ENCODE data around the gene DSCAML1. TPM values are rescaled to one million over a fixed set of nuclear protein-coding genes. Genes with fewer than 3 reads are reported as not detected.

Gene DSCAML1
- total RNA-seq, 1 donor from 2014 or later: not detected

DNA sequence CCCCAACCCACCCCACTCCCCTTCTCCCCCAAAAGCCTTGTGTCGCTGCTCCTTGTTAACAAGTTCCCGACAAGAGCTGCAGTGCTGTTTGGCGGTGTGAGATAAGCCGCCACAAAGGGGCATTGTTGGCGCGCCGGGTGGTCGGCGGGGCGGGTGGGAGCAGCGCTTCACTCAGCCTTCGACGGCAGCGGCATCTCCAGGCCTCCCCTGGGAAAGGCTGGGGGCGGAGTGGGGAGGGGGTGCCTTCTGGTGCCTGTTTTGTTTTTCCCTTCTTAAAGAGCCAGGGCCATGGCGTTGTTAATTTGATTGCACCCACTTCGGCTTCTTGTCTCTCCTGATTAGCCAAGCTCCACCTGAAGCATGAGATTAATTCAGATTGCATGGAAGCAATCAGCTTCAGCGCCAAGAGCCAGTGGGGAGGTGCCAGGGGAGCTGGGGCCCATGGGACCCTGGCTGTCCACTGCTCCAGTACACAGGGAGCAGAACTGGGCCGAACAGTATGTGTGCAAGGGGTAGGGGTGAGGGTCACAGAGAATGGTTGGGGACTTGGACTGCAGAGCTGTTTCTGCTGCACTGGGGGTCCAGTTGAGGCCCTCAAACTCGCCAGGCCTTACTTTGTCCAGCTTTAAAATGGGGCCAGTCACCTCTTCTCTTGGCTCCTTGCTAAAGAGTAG lies 304.3 kb downstream of the DSCAML1 start:
- Mint-ChIP-seq H3K36me3 (ENCODE audit: unreplicated experiment) (no peaks in the 10 kb centered on the region), H3K27ac (ENCODE audit: unreplicated experiment) (no peak overlapping the region), H3K9me3 (ENCODE audit: unreplicated experiment) (no peaks in the 10 kb centered on the region), H3K4me1 (ENCODE audit: unreplicated experiment) (no peaks in the 10 kb centered on the region), H3K27me3 (ENCODE audit: unreplicated experiment) (peaks cover 43% of the 10 kb centered on the region), H3K4me3 (ENCODE audit: unreplicated experiment) (no peak overlapping the region)
- no peak for DNase-seq (ENCODE audit: extremely low spot score, unreplicated experiment)
- TF ChIP-seq, protein P1, sequence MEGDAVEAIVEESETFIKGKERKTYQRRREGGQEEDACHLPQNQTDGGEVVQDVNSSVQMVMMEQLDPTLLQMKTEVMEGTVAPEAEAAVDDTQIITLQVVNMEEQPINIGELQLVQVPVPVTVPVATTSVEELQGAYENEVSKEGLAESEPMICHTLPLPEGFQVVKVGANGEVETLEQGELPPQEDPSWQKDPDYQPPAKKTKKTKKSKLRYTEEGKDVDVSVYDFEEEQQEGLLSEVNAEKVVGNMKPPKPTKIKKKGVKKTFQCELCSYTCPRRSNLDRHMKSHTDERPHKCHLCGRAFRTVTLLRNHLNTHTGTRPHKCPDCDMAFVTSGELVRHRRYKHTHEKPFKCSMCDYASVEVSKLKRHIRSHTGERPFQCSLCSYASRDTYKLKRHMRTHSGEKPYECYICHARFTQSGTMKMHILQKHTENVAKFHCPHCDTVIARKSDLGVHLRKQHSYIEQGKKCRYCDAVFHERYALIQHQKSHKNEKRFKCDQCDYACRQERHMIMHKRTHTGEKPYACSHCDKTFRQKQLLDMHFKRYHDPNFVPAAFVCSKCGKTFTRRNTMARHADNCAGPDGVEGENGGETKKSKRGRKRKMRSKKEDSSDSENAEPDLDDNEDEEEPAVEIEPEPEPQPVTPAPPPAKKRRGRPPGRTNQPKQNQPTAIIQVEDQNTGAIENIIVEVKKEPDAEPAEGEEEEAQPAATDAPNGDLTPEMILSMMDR (IDR thresholded peaks at IDR 0.05): no peak

DNA sequence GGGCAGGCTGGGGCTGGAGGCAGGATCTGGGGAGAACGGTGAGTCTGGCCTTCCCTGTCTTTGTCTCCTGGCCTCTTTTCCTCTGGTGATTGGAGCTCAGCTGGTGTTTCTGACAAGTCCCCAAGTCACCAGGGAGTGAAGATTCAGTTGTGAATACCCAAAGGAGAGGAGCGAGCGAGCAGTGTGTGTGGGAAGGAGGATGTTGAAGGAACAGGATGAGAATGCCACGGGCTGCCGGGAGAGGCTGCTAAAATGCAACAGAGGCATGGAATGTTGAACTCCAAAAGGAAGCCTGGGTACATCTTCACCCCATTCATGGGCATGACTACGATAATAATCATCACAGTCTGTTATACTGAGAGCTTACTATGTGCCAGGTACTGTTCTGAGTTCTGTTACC lies 306.1 kb downstream of the DSCAML1 start:
- no peaks in the 10 kb centered on the region for H3K36me3 Mint-ChIP-seq (ENCODE audit: unreplicated experiment)
- no peaks in the 10 kb centered on the region for H3K4me1 Mint-ChIP-seq (ENCODE audit: unreplicated experiment)
- H3K27ac Mint-ChIP-seq (ENCODE audit: unreplicated experiment): no peak overlapping the region
- no peak overlapping the region for H3K4me3 Mint-ChIP-seq (ENCODE audit: unreplicated experiment)
- no peak for DNase-seq (ENCODE audit: extremely low spot score, unreplicated experiment)
- peaks cover 42% of the 10 kb centered on the region for H3K27me3 Mint-ChIP-seq (ENCODE audit: unreplicated experiment)
- H3K9me3 Mint-ChIP-seq (ENCODE audit: unreplicated experiment): no peaks in the 10 kb centered on the region
- TF ChIP-seq, protein P1 (IDR thresholded peaks at IDR 0.05): no peak

DNA sequence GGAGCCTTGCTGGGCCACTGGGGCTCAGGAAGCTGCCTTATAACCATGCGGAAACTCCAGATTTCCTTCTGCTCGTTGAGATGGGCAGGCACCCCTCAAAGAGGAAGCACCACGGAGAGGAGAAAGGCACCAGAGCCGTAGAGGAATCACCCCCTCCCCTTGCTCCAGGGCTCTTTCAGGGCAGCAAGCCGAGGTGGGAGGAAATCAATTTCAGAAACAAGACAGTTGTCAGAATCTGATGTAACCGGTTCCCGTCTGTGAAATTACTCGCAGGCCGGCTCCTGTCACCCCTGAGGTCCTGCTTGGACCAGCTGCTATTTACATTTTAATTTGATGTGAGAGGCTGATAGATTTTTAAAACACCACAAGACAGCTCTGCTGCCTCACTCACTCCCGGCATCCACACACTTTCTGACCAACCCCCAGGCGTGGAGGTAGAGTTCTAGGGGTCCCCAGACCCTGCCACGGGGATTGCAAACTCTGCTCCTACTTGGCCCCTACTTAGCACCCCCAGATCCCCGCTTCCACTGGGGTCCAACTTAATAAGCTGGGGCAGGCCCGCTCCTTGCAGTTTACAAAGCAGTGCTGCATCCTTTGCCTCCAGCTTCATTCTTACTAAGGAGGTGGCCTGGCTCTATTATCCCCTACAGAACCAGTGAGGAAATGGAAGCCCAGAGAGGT lies 306.9 kb downstream of the DSCAML1 start:
- Mint-ChIP-seq H3K4me3 (ENCODE audit: unreplicated experiment) (no peak overlapping the region), H3K36me3 (ENCODE audit: unreplicated experiment) (no peaks in the 10 kb centered on the region), H3K9me3 (ENCODE audit: unreplicated experiment) (no peaks in the 10 kb centered on the region), H3K27me3 (ENCODE audit: unreplicated experiment) (peaks cover 38% of the 10 kb centered on the region), H3K27ac (ENCODE audit: unreplicated experiment) (no peak overlapping the region), H3K4me1 (ENCODE audit: unreplicated experiment) (no peaks in the 10 kb centered on the region)
- DNase-seq (ENCODE audit: extremely low spot score, unreplicated experiment): no peak
- TF ChIP-seq, protein P1 (IDR thresholded peaks at IDR 0.05): no peak

DNA sequence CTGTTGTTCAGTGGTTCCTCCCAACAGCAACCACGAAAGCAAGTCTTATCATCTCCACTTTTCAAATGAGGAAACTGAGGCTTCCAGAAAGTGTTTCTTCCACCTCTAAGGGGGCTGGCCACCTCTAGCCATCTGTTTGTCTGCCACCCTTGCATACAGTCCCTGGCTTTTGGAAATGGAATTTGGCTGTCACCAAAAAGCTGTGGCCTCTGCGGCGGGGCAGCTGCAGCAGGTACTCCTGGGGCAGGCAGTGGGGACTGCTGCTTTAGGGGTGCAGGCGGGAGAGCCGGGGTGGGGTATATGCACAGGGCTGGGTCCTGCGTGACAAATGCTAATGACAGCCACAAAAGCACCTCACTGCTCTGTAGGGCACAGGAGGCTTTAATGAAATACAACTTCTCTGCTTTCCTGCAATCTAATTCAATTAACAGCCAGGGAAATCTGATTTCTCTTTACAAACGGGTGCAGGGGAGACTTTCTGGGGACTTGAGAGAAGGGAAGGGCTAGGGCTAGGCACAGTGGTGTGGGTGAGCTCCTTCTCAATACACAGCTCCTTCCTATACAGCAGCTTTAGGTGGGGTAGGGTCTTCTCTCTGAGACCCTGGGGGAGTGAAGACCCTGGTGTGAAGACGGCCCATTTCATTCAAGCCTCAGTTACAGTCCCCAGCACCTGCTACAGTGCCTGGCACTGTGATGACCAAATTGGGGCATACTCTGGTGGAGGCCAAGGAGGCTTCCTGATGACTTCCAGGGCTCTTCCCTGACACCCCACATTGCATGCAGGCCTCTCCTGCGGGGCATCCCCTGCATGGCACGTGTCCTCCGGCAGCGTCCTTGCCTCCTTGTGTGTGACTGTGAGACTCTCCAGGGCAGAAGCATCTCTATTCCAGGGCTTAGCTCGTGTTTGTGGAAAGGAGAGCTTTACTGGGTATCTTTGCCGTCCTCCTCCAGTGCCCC lies 307.7 kb downstream of the DSCAML1 start:
- H3K27me3 Mint-ChIP-seq (ENCODE audit: unreplicated experiment): peaks cover 38% of the 10 kb centered on the region
- no peaks in the 10 kb centered on the region for H3K9me3 Mint-ChIP-seq (ENCODE audit: unreplicated experiment)
- TF ChIP-seq, protein P1 (IDR thresholded peaks at IDR 0.05): no peak

More for the DNA sequence above, 307.7 kb downstream of the DSCAML1 start:
- Mint-ChIP-seq H3K4me3 (ENCODE audit: unreplicated experiment) (no peak overlapping the region), H3K36me3 (ENCODE audit: unreplicated experiment) (no peaks in the 10 kb centered on the region), H3K4me1 (ENCODE audit: unreplicated experiment) (no peaks in the 10 kb centered on the region), H3K27ac (ENCODE audit: unreplicated experiment) (no peak overlapping the region)
- no peak for DNase-seq (ENCODE audit: extremely low spot score, unreplicated experiment)
